Measurements from ENCODE around the gene SUGP2.
A peak's percentile ranks its signal among the peaks of the same experiment; 100 is the strongest.

SUGP2 gene

DNA sequence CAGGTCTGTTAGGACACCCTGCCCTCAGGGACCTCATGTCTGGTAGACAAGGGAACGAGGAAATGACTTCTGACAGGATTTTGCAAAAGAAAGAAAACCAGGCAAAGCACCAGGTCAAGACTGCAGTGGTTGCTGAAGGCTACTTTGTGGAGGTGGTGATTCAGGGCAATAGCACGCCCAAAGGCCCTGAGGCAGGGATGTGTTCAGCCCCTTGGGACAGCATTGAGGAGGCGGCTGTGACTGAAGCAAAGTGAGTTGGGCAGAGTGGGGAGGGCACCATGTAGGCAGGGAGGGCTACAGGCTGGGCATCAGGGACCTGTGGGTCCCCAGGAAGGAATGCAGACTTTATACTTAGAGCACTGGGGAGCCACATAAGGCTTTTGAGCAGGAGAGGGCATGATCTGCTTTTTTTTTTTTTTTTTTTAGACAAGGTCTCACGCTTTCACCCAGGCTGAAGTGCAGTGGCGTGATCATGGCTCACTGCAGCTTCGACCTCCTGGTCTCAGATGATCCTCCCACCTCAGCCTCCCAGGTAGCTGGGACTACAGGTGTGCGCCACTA, 81.5 kb downstream of the SUGP2 start:
- peak; percentile 67 for DNase-seq (ENCODE audit: low spot score)

DNA sequence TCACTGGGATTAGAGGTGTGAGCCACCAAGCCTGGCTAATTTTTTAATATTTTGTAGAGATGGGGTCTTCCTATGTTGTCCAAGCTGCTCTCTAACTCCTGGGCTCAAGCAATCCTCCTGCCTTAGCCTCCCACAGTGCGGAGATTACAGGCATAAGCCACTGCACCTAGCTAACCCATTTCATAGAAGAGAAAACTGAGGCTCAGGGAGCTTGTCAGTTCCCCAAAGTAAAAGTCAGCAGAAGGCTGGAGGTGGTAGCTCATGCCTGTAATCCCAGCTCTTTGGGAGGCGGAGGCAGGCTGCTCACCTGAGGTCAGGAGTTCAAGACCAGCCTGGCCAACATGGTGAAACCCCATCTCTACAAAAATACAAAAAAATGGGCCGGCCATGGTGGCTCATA, 83.5 kb downstream of the SUGP2 start:
- DNase-seq (ENCODE audit: low spot score): no peak

DNA sequence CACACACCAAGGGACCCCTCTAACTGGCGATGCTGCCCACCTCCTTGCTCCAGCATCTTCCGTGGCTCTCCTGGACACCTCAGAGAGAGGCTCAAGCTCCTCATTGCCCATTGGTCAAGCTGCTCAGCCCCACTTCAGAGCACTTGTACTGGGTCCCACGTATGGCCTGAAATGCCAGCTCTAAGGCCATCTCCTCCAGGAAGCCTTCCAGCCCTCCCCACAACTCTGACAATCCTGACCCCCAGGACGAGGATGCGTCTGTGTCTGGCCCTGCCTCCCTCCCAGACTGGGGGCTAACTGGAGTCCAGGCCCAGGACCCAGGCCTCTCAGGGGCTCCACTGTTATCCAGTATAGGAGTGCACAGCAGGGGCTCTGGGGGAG, 84.4 kb downstream of the SUGP2 start:
- no peak for DNase-seq (ENCODE audit: low spot score)

DNA sequence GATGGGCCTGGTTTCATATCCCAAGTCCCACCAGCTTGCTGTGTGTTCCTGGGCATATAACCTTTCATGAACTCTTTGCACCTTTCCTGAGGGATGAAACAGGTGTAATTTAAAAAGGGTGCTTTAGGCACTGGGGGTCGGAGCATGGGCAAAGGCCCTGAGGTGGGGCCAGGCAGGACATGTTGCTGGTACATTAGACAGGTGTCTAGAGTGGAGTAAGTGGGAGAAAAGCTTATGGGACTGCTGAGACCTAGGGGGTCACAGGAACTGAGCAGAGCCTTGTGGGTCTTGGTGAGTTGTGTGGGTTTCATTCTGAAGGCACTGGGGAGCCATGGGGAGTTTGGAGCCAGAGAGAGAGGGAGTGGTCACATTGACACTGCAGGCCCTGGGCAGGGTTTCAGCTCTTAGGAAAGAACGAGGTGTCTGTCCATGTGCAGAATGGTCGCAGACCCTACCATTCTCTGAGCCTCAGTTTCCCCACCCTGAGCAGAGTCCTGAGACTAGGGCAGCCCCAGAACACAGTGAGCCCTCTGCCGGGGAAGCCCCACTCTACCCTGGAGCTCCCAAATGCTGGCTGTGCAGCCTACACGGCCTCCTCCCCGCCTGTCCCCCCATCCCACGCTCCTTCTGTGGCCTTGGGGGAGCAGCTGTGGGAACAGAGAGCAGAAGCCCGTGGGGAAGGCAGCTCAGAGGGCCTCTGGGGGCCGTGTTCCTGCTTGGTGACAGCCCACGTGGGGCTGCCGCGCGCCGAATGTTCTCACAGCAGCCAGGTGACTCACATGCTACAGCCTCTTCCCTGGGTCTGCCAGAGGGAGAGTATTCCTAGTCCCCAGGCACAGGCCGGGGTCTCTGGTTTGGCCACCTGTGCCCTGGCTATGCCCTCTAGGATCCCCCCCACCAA, 85.0 kb downstream of the SUGP2 start:
- no peak for DNase-seq (ENCODE audit: low spot score)

DNA sequence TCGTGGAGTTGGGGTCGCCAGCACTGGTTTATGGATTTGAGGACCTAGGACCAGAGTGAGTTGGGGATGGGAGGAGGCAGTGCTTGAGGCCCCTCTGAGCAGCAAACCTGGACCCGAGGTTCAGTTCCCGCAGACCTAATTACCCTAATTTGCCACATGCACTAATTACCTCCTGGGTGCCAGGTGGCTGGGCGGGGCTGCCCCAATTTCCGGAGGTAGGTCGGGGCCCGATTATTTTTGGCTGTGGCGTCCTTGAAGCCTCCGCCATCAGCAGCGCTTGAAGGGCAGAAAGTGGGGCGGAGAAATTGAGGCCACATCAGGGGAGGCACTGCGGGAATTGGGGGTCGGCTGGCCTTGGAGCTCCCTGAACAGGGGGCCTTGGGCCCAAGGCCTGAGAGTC, 86.4 kb downstream of the SUGP2 start:
- no peak for DNase-seq (ENCODE audit: low spot score)

DNA sequence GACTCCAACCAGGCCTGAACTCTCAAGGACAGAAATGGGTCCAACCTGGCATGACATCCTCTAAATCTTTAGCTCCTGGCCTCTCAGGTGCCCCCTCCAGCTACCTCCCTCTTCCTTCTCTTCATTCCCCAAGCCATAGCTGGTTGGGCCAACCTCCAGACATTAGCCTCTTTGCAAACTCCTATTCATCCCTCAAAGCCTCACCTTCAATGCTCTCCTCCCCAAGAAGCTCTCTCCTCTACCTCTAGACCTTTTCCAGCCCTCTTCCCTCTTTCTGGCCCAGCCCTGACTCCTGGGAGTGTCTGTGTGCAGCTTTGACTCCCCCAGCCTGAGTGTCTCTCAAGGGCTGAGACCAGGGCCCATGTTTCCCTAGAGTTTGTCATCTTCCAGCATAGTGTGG, 87.0 kb downstream of the SUGP2 start:
- no peak for DNase-seq (ENCODE audit: low spot score)

DNA sequence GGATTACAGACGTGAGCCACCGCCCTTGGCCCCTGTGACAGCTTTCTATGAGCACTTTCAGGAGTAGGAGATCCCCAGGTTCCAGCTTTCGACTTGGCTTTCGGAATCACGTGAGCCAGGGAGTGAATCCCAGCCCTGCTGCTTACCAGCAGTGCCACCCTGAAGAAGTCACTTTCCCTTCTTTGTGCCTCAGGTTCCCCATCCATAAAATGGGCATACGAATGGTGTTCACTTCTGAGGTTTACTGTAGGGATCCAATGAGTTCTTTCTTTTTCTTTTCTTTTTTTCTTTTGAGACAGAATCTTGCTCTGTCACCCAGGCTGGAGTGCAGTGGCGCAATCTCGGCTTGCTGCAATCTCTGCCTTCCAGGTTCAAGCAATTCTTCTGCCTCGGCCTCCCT, 88.0 kb downstream of the SUGP2 start:
- no peak for DNase-seq (ENCODE audit: low spot score)

DNA sequence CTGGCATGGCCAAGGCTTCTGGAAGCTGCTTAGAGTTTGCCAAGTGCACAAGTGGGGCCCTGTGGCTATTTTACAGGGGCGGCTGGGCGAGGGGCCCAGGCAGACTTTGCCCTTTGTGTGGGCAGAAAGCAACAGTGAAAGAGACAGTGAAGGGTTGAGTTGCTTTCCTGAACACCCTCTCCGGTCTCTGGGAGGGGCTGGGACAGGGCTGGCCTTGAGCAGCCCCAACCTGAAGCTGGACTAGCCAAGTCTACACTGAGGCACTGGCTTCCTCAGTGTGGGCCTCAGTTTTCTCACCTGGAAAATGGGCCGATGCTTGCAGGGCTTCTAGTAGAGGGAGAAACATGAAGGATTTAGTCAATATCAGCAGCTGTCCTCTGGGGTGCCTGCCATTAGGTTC, 89.9 kb downstream of the SUGP2 start:
- no peak for DNase-seq (ENCODE audit: low spot score)

DNA sequence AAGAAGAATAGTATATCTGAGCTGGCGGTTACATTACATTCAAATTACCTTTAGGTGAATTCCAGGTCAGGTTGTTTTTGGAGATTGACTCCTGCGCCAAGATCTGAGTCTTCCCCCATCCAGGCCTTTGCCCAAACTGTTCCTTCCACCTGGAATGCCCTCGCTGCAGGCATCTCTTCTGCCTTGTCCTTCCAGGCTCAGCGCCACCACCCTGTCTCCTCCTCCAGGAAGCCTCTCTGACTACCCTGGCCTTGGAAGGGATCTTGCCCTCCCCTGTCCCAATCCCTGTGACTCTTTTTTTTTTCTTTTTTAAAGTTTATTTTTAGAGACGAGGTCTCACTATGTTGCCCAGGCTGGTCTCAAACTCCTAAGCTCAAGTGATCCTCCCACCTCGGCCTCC, 90.6 kb downstream of the SUGP2 start:
- DNase-seq (ENCODE audit: low spot score): no peak

DNA sequence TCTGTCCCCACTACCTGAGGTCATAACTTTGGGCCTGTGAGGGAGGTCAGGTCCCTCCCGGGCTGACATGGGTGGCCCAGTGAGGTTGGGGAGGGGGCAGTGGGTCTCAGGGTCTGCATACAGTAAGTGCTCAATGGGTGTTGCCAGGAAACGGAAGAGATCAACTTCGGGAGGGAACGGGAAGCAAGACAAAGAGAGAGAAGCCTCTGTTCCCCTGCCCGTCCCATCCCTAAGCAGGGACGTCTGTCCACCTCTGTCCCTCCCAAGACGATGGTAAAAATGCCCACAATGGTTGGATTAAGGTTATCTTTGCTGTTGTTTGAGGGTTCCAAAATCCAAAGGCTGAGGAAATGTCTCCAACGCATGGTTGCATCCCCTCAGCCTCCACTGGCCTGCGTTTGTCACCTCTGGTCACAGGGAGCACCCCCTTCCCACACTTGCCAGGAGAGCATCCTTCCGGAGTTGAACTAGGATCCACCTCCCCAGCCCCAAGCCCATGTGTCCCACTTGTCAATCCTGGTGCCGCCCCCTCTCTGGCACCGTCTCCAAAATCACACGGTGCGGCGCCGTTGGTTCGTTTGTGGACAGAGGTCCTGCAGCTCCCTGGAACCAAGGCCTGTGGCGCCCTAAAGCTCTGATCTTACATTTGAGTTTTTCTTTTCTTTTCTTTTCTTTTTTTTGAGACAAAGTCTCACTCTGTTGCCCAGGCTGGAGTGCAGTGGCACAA, 91.5 kb downstream of the SUGP2 start:
- no peak for DNase-seq (ENCODE audit: low spot score)

Measured in AG20443 (cell line).